B cell (primary cell): ENCODE results near the gene DCTN3. TPM values are rescaled to one million over a fixed set of nuclear protein-coding genes. Genes with fewer than 3 reads are reported as not detected.

ENCODE experiments used
- ATAC-seq: fragments of 200-7000 bp; cut with Tn5 transposase; one replicate; pipeline ENCODE4 v1.10.0; 2021; ENCODE audit warnings: low read depth, mild to moderate bottlenecking, moderate number of reproducible peaks, moderate library complexity
- CTCF ChIA-PET: fragments of 350-600 bp; sonication (Branson Sonifier 250); formaldehyde crosslinking; loops from one replicate; lab custom pipeline; 2021; ENCODE audit warnings: antibody characterized with exemption, inconsistent platforms; lab: Charles Lee
- POLR2A ChIA-PET: fragments of 350-600 bp; sonication (Branson Sonifier 250); formaldehyde crosslinking; loops from one replicate; lab custom pipeline; 2021; ENCODE audit warnings: antibody characterized with exemption; lab: Charles Lee
- DNase-seq: peaks from one replicate; pipeline ENCODE4 v3.0.0; 2013
- H2AFZ ChIP-seq: 2 replicates; pipeline ENCODE4 v1.6.1; 2012; ENCODE audit warnings: mild to moderate bottlenecking, low read depth, low read length; ENCODE audit not compliant: insufficient read depth, poor library complexity, severe bottlenecking
- H3K27ac ChIP-seq, 2 donors: 1 replicate in 1 of 2; 2 replicates in 1 of 2; pipeline ENCODE4 v1.5.1; 2012 to 2013; ENCODE audit warnings: low read length in 2 of 2, mild to moderate bottlenecking in 2 of 2, moderate library complexity in 1 of 2
- H3K27me3 ChIP-seq, 4 experiments: fragments of 200-600 bp in 1 of 4; sonication (generic) in 1 of 4; replicated peaks in 1 of 4; 1 replicate in 2 of 4; 2 replicates in 2 of 4; pipeline versions ENCODE4 v1.6.1 to v1.7.0; 2013 to 2016; ENCODE audit warnings: low read length in 3 of 4, mild to moderate bottlenecking in 2 of 4, mixed read lengths in 1 of 4, moderate library complexity in 1 of 4; ENCODE audit not compliant: insufficient read depth in 4 of 4, control insufficient read depth in 3 of 4; ENCODE audit errors: control extremely low read depth in 1 of 4
- H3K36me3 ChIP-seq, 2 experiments: replicated peaks in 1 of 2; 1 replicate in 1 of 2; 2 replicates in 1 of 2; pipeline versions ENCODE4 v1.6.1 to v1.7.1; 2013; ENCODE audit warnings: low read length in 1 of 2; ENCODE audit not compliant: insufficient read depth in 2 of 2, control insufficient read depth in 1 of 2; ENCODE audit errors: control extremely low read depth in 1 of 2, extremely low read depth in 1 of 2
- H3K4me1 ChIP-seq, 2 donors: fragments of 200-600 bp in 1 of 2; sonication (generic) in 1 of 2; 1 replicate in 1 of 2; 2 replicates in 1 of 2; pipeline versions ENCODE4 v1.5.1 to v1.6.1; 2013 to 2017; ENCODE audit warnings: low read length in 2 of 2; ENCODE audit not compliant: control insufficient read depth in 2 of 2, insufficient read depth in 2 of 2
- H3K4me2 ChIP-seq: replicated peaks from 2 replicates; pipeline ENCODE3; 2012; ENCODE audit warnings: mild to moderate bottlenecking, low read depth, low read length; ENCODE audit not compliant: poor library complexity, severe bottlenecking
- H3K4me3 ChIP-seq, 5 experiments: fragments of 200-600 bp in 1 of 5; sonication (generic) in 1 of 5; 1 replicate in 3 of 5; 2 replicates in 2 of 5; pipeline versions ENCODE4 v1.5.1 to v1.7.0; 2011 to 2016; ENCODE audit warnings: low read length in 4 of 5, mild to moderate bottlenecking in 4 of 5, low read depth in 2 of 5, control low read depth in 1 of 5, moderate library complexity in 1 of 5; ENCODE audit not compliant: insufficient read depth in 1 of 5; ENCODE audit errors: control extremely low read depth in 1 of 5, extremely low read depth in 1 of 5
- H3K79me2 ChIP-seq: fragments of 200-600 bp; sonication (generic); one replicate; pipeline ENCODE4 v1.6.0; 2016; ENCODE audit warnings: low read length; ENCODE audit not compliant: control insufficient read depth, insufficient read depth
- H3K9ac ChIP-seq: fragments of 200-600 bp; sonication (generic); 2 replicates; pipeline ENCODE4 v1.6.1; 2017; ENCODE audit warnings: mild to moderate bottlenecking, low read length, moderate library complexity
- H3K9me3 ChIP-seq, 3 donors: one replicate each; pipeline versions ENCODE4 v1.6.1 to v1.7.1; 2013; ENCODE audit warnings: low read length in 2 of 3; ENCODE audit not compliant: control insufficient read depth in 2 of 3, insufficient read depth in 1 of 3; ENCODE audit errors: control extremely low read depth in 1 of 3
- H4K20me1 ChIP-seq: 2 replicates; pipeline ENCODE4 v1.6.0; 2012; ENCODE audit warnings: mild to moderate bottlenecking, low read length; ENCODE audit not compliant: insufficient read depth, control insufficient read depth, poor library complexity, severe bottlenecking
- H3K27ac Mint-ChIP-seq: one replicate; pipeline ENCODE4 v1.8.0; 2021; ENCODE audit warnings: mixed read lengths
- H3K27me3 Mint-ChIP-seq: one replicate; pipeline ENCODE4 v1.8.0; 2021; ENCODE audit warnings: mixed read lengths
- H3K4me1 Mint-ChIP-seq: one replicate; pipeline ENCODE4 v1.8.0; 2021; ENCODE audit warnings: mixed read lengths
- H3K4me3 Mint-ChIP-seq: one replicate; pipeline ENCODE4 v1.8.0; 2021; ENCODE audit warnings: mixed read lengths
- H3K9me3 Mint-ChIP-seq: one replicate; pipeline ENCODE4 v1.8.0; 2022; ENCODE audit warnings: mixed read lengths; ENCODE audit not compliant: insufficient read depth
- CTCF ChIP-seq: fragments of 200-600 bp; IDR thresholded peaks from one replicate; pipeline ENCODE4 v1.8.0; 2022; ENCODE audit warnings: antibody characterized with exemption, mild to moderate bottlenecking
- EZH2 ChIP-seq: IDR thresholded peaks from 2 replicates; pipeline ENCODE4 v1.6.1; 2012; ENCODE audit warnings: borderline replicate concordance, low read depth, mild to moderate bottlenecking, moderate library complexity, low read length; ENCODE audit not compliant: insufficient read depth, poor library complexity, severe bottlenecking
- WGBS: methylation state at CpG from one replicate; pipeline ENCODE4 v1.1.5; 2013; ENCODE audit warnings: missing lambda C conversion rate; ENCODE audit not compliant: insufficient coverage; 5-methylcytosine and 5-hydroxymethylcytosine counted together
- intact Hi-C: fragments of 100-400 bp; cut with micrococcal nuclease; formaldehyde crosslinking; loops from one replicate; pipeline ENCODE4 v1.10.0; 2022
- polyA plus RNA-seq: library from polyadenylated mRNA; depleted of rRNA; stranded (reverse); fragments of >200 nt; gene quantifications from 2 replicates; pipeline ENCODE4 v1.2.3, GENCODE V29; 2012
- total RNA-seq, 2 donors: library from RNA; stranded (reverse); fragments of 120-200 nt in 1 of 2; gene quantifications; 1 replicate in 1 of 2; 2 replicates in 1 of 2; pipeline versions ENCODE4 v1.2.3 to v1.2.4, GENCODE V29; 2013 to 2022

Gene DCTN3
- total and polyA plus RNA-seq, 2 donors (not counting 1 experiment from before 2014, with no cell fraction given): 48.2 to 75.0 TPM

DNA sequence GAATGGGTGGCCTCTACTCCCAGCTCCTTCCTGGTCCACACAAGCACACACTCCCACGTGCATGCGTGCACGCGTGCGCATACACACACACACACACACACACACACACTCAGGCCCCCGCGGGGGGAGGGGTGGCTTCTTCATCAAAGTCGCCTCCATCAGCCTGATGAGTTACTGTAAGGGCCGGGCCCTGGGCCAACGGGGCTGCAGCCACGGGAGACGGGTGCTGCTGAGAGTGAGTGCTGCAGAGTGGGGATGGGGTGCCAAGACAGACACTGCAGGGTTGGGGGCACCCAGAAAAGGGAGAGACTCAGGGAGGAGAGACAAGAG lies 48.8 kb downstream of the DCTN3 start:
- Histone ChIP-seq H3K4me2 (no peak overlapping the region), H2AFZ (no peak overlapping the region), H4K20me1 (no peaks in the 10 kb centered on the region), H3K36me3 (no peaks in the 10 kb centered on the region), H3K9me3 (no peaks in the 10 kb centered on the region), H3K79me2 (no peaks in the 10 kb centered on the region), H3K27me3 (peaks cover 0 to 33% (median 7%) of the 10 kb centered on the region in 4 experiments), H3K4me1 (no peaks in the 10 kb centered on the region), H3K27ac (no peak overlapping the region), H3K9ac (no peak overlapping the region), H3K4me3 (no peak overlapping the region)
- no peak for TF ChIP-seq CTCF
- TF ChIP-seq EZH2: no peak
- CTCF ChIA-PET: interaction anchor here (1.2 kb wide), 1 partner anchor 24 kb away, joined by 3 read pairs; no protein-coding TSS in a partner anchor
- Mint-ChIP-seq H3K9me3 (no peaks in the 10 kb centered on the region), H3K4me3 (no peak overlapping the region), H3K27me3 (peaks cover 57% of the 10 kb centered on the region), H3K27ac (no peak overlapping the region), H3K4me1 (no peaks in the 10 kb centered on the region)
- POLR2A ChIA-PET: no interaction called here
- DNase-seq (no peak), ATAC-seq (no peak)
- 86% methylated on average over 6 of the region's 12 CpGs for WGBS
- intact Hi-C loops: no loop called here

GRCh38 chr9:34570809-34571480 lies 49.4 kb downstream of the DCTN3 start:
- peaks cover 53% of the 10 kb centered on the region for H3K27me3 Mint-ChIP-seq
- no peak overlapping the region for H3K4me3 Mint-ChIP-seq
- no peaks in the 10 kb centered on the region for H3K36me3 ChIP-seq
- H3K4me1 ChIP-seq: no peaks in the 10 kb centered on the region
- ChIA-PET CTCF (interaction anchor here (1.2 kb wide), 1 partner anchor 24 kb away, joined by 3 read pairs; no protein-coding TSS in a partner anchor), POLR2A (no interaction called here)
- 78% methylated on average over 6 of the region's 7 CpGs for WGBS
- H3K27ac Mint-ChIP-seq: no peak overlapping the region
- no peaks in the 10 kb centered on the region for H4K20me1 ChIP-seq
- no peaks in the 10 kb centered on the region for H3K9me3 ChIP-seq
- TF ChIP-seq CTCF (no peak), EZH2 (no peak)
- no peak overlapping the region for H3K9ac ChIP-seq
- no peak overlapping the region for H2AFZ ChIP-seq
- H3K4me3 ChIP-seq: no peak overlapping the region
- no peak overlapping the region for H3K27ac ChIP-seq
- no peak for DNase-seq
- H3K4me1 Mint-ChIP-seq: no peaks in the 10 kb centered on the region
- H3K27me3 ChIP-seq: peaks cover 0 to 31% (median 5%) of the 10 kb centered on the region in 4 experiments
- no peaks in the 10 kb centered on the region for H3K9me3 Mint-ChIP-seq
- H3K79me2 ChIP-seq: no peaks in the 10 kb centered on the region
- ATAC-seq: no peak
- intact Hi-C loops: no loop called here
- H3K4me2 ChIP-seq: no peak overlapping the region
